Vagina (tissue), 2 donors: ENCODE data around the gene OTUB1.

Experiments
- CTCF ChIP-seq, 3 experiments: fragments of 450-650 bp in 2 of 3; fragments of 200-600 bp in 1 of 3; sonication (generic) in 1 of 3; IDR thresholded peaks; one replicate each; pipeline ENCODE4 v1.5.1; 2017 to 2019; ENCODE audit warnings: antibody characterized with exemption in 3 of 3, mild to moderate bottlenecking in 2 of 3, moderate library complexity in 2 of 3
- POLR2A ChIP-seq, 2 donors: fragments of 450-650 bp; IDR thresholded peaks; one replicate each; pipeline ENCODE4 v1.6.1; 2017; ENCODE audit warnings: antibody characterized with exemption in 2 of 2, mild to moderate bottlenecking in 2 of 2, moderate library complexity in 2 of 2
- POLR2AphosphoS5 ChIP-seq, 2 donors: sonication (generic); formaldehyde crosslinking; IDR thresholded peaks; one replicate each; pipeline ENCODE4 v1.9.0; 2017; ENCODE audit warnings: antibody characterized with exemption in 2 of 2, mild to moderate bottlenecking in 2 of 2, low read depth in 1 of 2; ENCODE audit not compliant: insufficient read depth in 1 of 2

- TF ChIP-seq CTCF (IDR thresholded peaks at IDR 0.05), result no peak
- no peak for TF ChIP-seq POLR2A (IDR thresholded peaks at IDR 0.05)
- TF ChIP-seq POLR2AphosphoS5 (IDR thresholded peaks at IDR 0.05; ENCODE audit: insufficient read depth in 1 of 2, low read depth in 1 of 2), result no peak
These were observed 6.9 kb downstream of the OTUB1 start for GRCh38 chr11:63993100-63993499.
